SK-N-SH treated with all-trans-retinoic acid at 6 μM for 48 hours (cell line): ENCODE results near the gene PER2.

Experiments used
- ATAC-seq: fragments of 200-7000 bp; cut with Tn5 transposase; 3 replicates; pipeline ENCODE4 v1.9.1; 2020; ENCODE audit warnings: mild to moderate bottlenecking, moderate library complexity
- ARNTL ChIP-seq: fragments of 450-650 bp; formaldehyde crosslinking; IDR thresholded peaks from 2 replicates; pipeline ENCODE4 v1.5.0; 2020; ENCODE audit warnings: low read depth, mild to moderate bottlenecking, moderate library complexity, borderline replicate concordance
- BACH2 ChIP-seq: fragments of 250-450 bp; sonication (Bioruptor Pico); IDR thresholded peaks from 2 replicates; pipeline ENCODE4 v1.9.0; 2021; ENCODE audit warnings: mild to moderate bottlenecking, borderline replicate concordance
- CSDC2 ChIP-seq: fragments of 250-450 bp; sonication (Bioruptor Pico); IDR thresholded peaks from 2 replicates; pipeline ENCODE4 v1.5.0; 2020; ENCODE audit warnings: mild to moderate bottlenecking, moderate library complexity
- ESRRG ChIP-seq: fragments of 250-450 bp; sonication (Bioruptor Pico); IDR thresholded peaks from 2 replicates; pipeline ENCODE4 v1.6.1; 2021; ENCODE audit warnings: mild to moderate bottlenecking
- GLIS3 ChIP-seq: fragments of 250-450 bp; sonication (Bioruptor Pico); IDR thresholded peaks from 2 replicates; pipeline ENCODE4 v1.5.0; 2020; ENCODE audit warnings: mild to moderate bottlenecking, moderate library complexity
- ISL1 ChIP-seq: fragments of 250-450 bp; sonication (Bioruptor Pico); IDR thresholded peaks from 2 replicates; pipeline ENCODE4 v2.1.2; 2022; ENCODE audit warnings: mild to moderate bottlenecking, moderate library complexity
- OSR1 ChIP-seq: fragments of 250-450 bp; sonication (Bioruptor Pico); IDR thresholded peaks from 2 replicates; pipeline ENCODE4 v1.8.0; 2022; ENCODE audit warnings: moderate library complexity, mild to moderate bottlenecking, inconsistent platforms
- RARB ChIP-seq: fragments of 250-450 bp; sonication (Bioruptor Pico); IDR thresholded peaks from 2 replicates; pipeline ENCODE4 v1.8.0; 2021; ENCODE audit warnings: mild to moderate bottlenecking, moderate library complexity
- SNAI2 ChIP-seq: fragments of 250-450 bp; sonication (Bioruptor Pico); IDR thresholded peaks from 2 replicates; pipeline ENCODE4 v1.5.0; 2020; ENCODE audit warnings: mild to moderate bottlenecking, moderate library complexity
- TCF4 ChIP-seq: fragments of 250-450 bp; sonication (Bioruptor Pico); IDR thresholded peaks from 2 replicates; pipeline ENCODE4 v1.8.0; 2021; ENCODE audit warnings: mild to moderate bottlenecking, moderate library complexity, borderline replicate concordance
- TOX ChIP-seq: fragments of 250-450 bp; sonication (Bioruptor Pico); IDR thresholded peaks from 2 replicates; pipeline ENCODE4 v1.8.0; 2021; ENCODE audit warnings: mild to moderate bottlenecking, moderate library complexity, borderline replicate concordance
- ZFP3 ChIP-seq: fragments of 250-450 bp; sonication (Bioruptor Pico); IDR thresholded peaks from 2 replicates; pipeline ENCODE4 v1.5.0; 2020; ENCODE audit warnings: mild to moderate bottlenecking, moderate library complexity
- ZFP30 ChIP-seq: fragments of 450-650 bp; formaldehyde crosslinking; IDR thresholded peaks from 2 replicates; pipeline ENCODE4 v1.5.0; 2022; ENCODE audit warnings: mild to moderate bottlenecking, moderate library complexity
- ZNF565 ChIP-seq: fragments of 450-650 bp; formaldehyde crosslinking; conservative IDR thresholded peaks from 2 replicates; pipeline ENCODE4 v1.5.0; 2020; ENCODE audit warnings: low read depth, mild to moderate bottlenecking, moderate library complexity
- ZNF70 ChIP-seq: fragments of 450-650 bp; formaldehyde crosslinking; IDR thresholded peaks from 2 replicates; pipeline ENCODE4 v1.5.0; 2020; ENCODE audit warnings: mild to moderate bottlenecking, moderate library complexity
- ZNF8 ChIP-seq: fragments of 450-650 bp; formaldehyde crosslinking; IDR thresholded peaks from 2 replicates; pipeline ENCODE4 v1.5.0; 2020; ENCODE audit warnings: mild to moderate bottlenecking, moderate library complexity
- TF ChIP-seq, protein P1 (sequence below): fragments of 250-450 bp; sonication (Bioruptor Pico); IDR thresholded peaks from 2 replicates; pipeline ENCODE4 v1.5.1; 2020; ENCODE audit warnings: low read depth, mild to moderate bottlenecking, moderate library complexity
- TF ChIP-seq, protein P2 (sequence below): fragments of 250-450 bp; sonication (Bioruptor Pico); IDR thresholded peaks from 2 replicates; pipeline ENCODE4 v1.8.0; 2021; ENCODE audit warnings: low read depth, mild to moderate bottlenecking, moderate library complexity, borderline replicate concordance
- TF ChIP-seq, protein P3 (sequence below): fragments of 250-450 bp; sonication (Bioruptor Pico); IDR thresholded peaks from 2 replicates; pipeline ENCODE4 v1.8.0; 2020; ENCODE audit warnings: mild to moderate bottlenecking, moderate library complexity, borderline replicate concordance
- TF ChIP-seq, protein P4 (sequence below): fragments of 250-450 bp; sonication (Bioruptor Pico); IDR thresholded peaks from 2 replicates; pipeline ENCODE4 v1.5.1; 2021; ENCODE audit warnings: mild to moderate bottlenecking, moderate library complexity

Gene PER2

DNA sequence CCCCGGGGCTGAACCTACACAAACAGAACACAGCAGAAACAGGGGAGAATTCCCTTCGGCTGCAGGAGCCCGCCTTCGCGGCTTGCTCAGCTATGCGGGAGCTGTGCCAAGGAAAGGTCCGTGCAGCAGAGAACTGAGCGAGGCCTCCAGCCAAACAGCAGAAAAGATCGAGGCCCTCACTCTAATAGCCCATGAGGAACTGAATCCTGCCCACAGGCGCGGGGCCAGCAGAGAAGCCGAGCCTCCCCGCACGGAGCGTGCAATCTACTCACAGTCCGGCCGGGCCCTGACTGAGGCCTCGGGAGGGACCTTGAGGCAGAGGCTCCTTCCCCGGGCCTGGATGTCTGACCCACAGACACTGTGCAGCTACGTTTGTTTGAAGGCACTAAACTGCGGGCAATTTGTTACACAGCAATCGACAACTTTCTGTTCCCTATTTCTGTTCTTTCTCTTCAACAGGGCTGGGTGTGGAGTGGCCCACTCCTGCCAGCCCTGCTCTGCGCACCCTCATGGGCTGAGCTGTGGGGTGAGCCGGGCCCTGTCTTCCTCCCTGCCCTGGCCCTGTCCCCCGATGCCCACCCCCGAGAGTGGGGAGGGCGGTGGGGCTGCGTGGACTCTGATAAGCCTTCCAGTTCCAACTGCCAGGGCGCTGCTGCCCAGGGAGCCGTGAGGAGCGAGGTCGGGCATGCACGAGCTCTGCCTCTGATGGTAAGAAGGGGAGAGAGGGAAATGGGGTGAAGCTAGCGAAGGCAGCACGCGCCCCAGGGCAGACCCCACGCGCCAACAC lies 62.3 kb downstream of the PER2 start:
- peak; percentile 26 for ATAC-seq
- TF ChIP-seq, protein P1, sequence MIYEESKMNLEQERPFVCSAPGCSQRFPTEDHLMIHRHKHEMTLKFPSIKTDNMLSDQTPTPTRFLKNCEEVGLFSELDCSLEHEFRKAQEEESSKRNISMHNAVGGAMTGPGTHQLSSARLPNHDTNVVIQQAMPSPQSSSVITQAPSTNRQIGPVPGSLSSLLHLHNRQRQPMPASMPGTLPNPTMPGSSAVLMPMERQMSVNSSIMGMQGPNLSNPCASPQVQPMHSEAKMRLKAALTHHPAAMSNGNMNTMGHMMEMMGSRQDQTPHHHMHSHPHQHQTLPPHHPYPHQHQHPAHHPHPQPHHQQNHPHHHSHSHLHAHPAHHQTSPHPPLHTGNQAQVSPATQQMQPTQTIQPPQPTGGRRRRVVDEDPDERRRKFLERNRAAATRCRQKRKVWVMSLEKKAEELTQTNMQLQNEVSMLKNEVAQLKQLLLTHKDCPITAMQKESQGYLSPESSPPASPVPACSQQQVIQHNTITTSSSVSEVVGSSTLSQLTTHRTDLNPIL (CRISPR knock-in tag), result no peak
- TF ChIP-seq RARB (CRISPR knock-in tag) (no peak), ZFP30 (CRISPR knock-in tag) (no peak), ZNF565 (CRISPR knock-in tag) (no peak), TOX (no peak), SNAI2 (CRISPR knock-in tag) (no peak), GLIS3 (CRISPR knock-in tag) (no peak), ARNTL (CRISPR knock-in tag) (no peak), ZNF70 (CRISPR knock-in tag) (no peak), BACH2 (CRISPR knock-in tag) (no peak)
- TF ChIP-seq, protein P2, sequence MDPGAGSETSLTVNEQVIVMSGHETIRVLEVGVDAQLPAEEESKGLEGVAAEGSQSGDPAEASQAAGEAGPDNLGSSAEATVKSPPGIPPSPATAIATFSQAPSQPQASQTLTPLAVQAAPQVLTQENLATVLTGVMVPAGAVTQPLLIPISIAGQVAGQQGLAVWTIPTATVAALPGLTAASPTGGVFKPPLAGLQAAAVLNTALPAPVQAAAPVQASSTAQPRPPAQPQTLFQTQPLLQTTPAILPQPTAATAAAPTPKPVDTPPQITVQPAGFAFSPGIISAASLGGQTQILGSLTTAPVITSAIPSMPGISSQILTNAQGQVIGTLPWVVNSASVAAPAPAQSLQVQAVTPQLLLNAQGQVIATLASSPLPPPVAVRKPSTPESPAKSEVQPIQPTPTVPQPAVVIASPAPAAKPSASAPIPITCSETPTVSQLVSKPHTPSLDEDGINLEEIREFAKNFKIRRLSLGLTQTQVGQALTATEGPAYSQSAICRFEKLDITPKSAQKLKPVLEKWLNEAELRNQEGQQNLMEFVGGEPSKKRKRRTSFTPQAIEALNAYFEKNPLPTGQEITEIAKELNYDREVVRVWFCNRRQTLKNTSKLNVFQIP (CRISPR knock-in tag), result no peak
- TF ChIP-seq, protein P3, sequence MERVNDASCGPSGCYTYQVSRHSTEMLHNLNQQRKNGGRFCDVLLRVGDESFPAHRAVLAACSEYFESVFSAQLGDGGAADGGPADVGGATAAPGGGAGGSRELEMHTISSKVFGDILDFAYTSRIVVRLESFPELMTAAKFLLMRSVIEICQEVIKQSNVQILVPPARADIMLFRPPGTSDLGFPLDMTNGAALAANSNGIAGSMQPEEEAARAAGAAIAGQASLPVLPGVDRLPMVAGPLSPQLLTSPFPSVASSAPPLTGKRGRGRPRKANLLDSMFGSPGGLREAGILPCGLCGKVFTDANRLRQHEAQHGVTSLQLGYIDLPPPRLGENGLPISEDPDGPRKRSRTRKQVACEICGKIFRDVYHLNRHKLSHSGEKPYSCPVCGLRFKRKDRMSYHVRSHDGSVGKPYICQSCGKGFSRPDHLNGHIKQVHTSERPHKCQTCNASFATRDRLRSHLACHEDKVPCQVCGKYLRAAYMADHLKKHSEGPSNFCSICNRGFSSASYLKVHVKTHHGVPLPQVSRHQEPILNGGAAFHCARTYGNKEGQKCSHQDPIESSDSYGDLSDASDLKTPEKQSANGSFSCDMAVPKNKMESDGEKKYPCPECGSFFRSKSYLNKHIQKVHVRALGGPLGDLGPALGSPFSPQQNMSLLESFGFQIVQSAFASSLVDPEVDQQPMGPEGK (CRISPR knock-in tag), result no peak

DNA sequence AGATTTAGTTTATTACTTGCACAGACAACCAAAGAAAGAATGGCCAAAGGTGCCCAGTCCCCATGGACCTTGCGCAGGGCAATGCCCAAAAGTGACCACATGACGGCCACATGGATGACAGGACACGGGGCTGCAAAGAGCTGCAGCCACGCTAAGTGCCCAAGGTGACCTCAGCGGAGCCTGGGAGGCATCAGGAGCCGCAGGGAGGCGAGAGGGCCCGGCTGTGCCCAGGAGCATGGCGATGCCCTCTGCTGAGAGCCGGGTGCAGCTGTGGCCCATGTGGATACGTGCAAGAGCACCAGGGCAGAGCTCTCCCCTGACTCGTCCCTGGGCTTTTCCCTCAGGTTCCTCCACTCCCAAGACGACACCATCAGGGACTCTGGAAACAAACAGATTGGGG lies 63.3 kb downstream of the PER2 start:
- ATAC-seq, result no peak
- TF ChIP-seq BACH2 (CRISPR knock-in tag), result no peak
- no peak for TF ChIP-seq GLIS3 (CRISPR knock-in tag)
- TF ChIP-seq ZNF70 (CRISPR knock-in tag), result no peak
- no peak for TF ChIP-seq ISL1 (CRISPR knock-in tag)
- TF ChIP-seq ZNF8, result no peak
- TF ChIP-seq, protein P3 (CRISPR knock-in tag), result no peak
- no peak for TF ChIP-seq TOX
- TF ChIP-seq CSDC2, result no peak
- no peak for TF ChIP-seq ESRRG (CRISPR knock-in tag)
- no peak for TF ChIP-seq ZNF565 (CRISPR knock-in tag)
- TF ChIP-seq OSR1 (CRISPR knock-in tag), result no peak
- no peak for TF ChIP-seq ARNTL (CRISPR knock-in tag)
- TF ChIP-seq, protein P1 (CRISPR knock-in tag), result no peak
- TF ChIP-seq, protein P4, sequence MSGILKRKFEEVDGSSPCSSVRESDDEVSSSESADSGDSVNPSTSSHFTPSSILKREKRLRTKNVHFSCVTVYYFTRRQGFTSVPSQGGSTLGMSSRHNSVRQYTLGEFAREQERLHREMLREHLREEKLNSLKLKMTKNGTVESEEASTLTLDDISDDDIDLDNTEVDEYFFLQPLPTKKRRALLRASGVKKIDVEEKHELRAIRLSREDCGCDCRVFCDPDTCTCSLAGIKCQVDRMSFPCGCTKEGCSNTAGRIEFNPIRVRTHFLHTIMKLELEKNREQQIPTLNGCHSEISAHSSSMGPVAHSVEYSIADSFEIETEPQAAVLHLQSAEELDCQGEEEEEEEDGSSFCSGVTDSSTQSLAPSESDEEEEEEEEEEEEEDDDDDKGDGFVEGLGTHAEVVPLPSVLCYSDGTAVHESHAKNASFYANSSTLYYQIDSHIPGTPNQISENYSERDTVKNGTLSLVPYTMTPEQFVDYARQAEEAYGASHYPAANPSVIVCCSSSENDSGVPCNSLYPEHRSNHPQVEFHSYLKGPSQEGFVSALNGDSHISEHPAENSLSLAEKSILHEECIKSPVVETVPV (CRISPR knock-in tag), result no peak
- TF ChIP-seq ZFP30 (CRISPR knock-in tag), result no peak
- no peak for TF ChIP-seq ZFP3
- TF ChIP-seq TCF4 (CRISPR knock-in tag), result no peak
- no peak for TF ChIP-seq RARB (CRISPR knock-in tag)
